Right lobe of liver (tissue), 6 donors: ENCODE data around the gene GMPPB. TPM values are rescaled to one million over a fixed set of nuclear protein-coding genes. Genes with fewer than 3 reads are reported as not detected.

Experiments used
- ATAC-seq, 4 donors: fragments of 200-7000 bp; cut with Tn5 transposase; one replicate each; pipeline ENCODE4 v1.9.1; 2020; ENCODE audit warnings: mild to moderate bottlenecking in 4 of 4, moderate library complexity in 4 of 4
- DNase-seq, 3 donors: peaks; one replicate each; pipeline ENCODE4 v3.0.0-alpha.2; 2020
- H3K27ac ChIP-seq, 3 donors: fragments of 200-600 bp; one replicate each; pipeline ENCODE4 v1.8.0; 2022
- H3K27me3 ChIP-seq, 2 donors: fragments of 200-600 bp; one replicate each; pipeline ENCODE4 v1.8.0; 2022
- H3K36me3 ChIP-seq, 4 donors: fragments of 200-600 bp; sonication (generic) in 1 of 4; one replicate each; pipeline versions ENCODE4 v1.5.1 to v1.8.0; 2017 to 2022; ENCODE audit warnings: control low read depth in 1 of 4
- H3K4me1 ChIP-seq, 4 donors: fragments of 200-600 bp; sonication (generic) in 1 of 4; one replicate each; pipeline versions ENCODE4 v1.5.1 to v1.8.0; 2017 to 2022; ENCODE audit warnings: control low read depth in 1 of 4
- H3K4me3 ChIP-seq, 3 donors: fragments of 200-600 bp; one replicate each; pipeline ENCODE4 v1.8.0; 2022
- H3K9me3 ChIP-seq, 4 donors: fragments of 200-600 bp; sonication (generic) in 1 of 4; one replicate each; pipeline versions ENCODE4 v1.5.1 to v1.8.0; 2017 to 2022; ENCODE audit warnings: control low read depth in 1 of 4
- CTCF ChIP-seq, 4 donors: fragments of 200-600 bp in 3 of 4; fragments of 450-650 bp in 1 of 4; IDR thresholded peaks; one replicate each; pipeline versions ENCODE4 v1.5.1 to v1.8.0; 2016 to 2022; ENCODE audit warnings: antibody characterized with exemption in 4 of 4, mild to moderate bottlenecking in 2 of 4
- POLR2A ChIP-seq: fragments of 450-650 bp; IDR thresholded peaks from one replicate; pipeline ENCODE4 v1.6.1; 2017; ENCODE audit warnings: antibody characterized with exemption, mild to moderate bottlenecking
- WGBS: methylation state at CpG from one replicate; pipeline ENCODE4 v1.1.6; 2018; ENCODE audit warnings: low coverage, low lambda C conversion rate; ENCODE audit not compliant: insufficient coverage; ENCODE audit errors: missing lambda C conversion rate; 5-methylcytosine and 5-hydroxymethylcytosine counted together
- intact Hi-C, 2 donors: fragments of 100-400 bp; cut with DNase I; formaldehyde crosslinking; loops; one replicate each; pipeline versions ENCODE4 v1.11.2 to v1.14.1; 2022
- total RNA-seq, 6 experiments: library from RNA; depleted of rRNA in 2 of 6; stranded (reverse); fragments of >200 nt in 2 of 6; fragmentation: NEBNext Ultra II Directional in 3 of 6; extraction: Animal tissue kit (Norgen Biotek cat#: 25700) in 3 of 6; gene quantifications; one replicate each; pipeline versions ENCODE4 v1.1.0 to v1.2.4, GENCODE V29; 2016 to 2023
- donor health status: DM: no; HTN: yes; CAD: no.
- donor health status: DM: no; HTN: no; CAD: no.
- donor health status: DM: no; HTN: no; CAD: no.
- donor health status: DM: no; HTN: yes; CAD: no.
- donor health status: DM: no; HTN: yes; CAD: no.

The GMPPB gene
- total RNA-seq, 6 experiments from 2014 or later = 12.2 to 34.2 (median 25.6) TPM

GRCh38 chr3:49734752-49735151 is 11.0 kb upstream of the GMPPB start:
- no peaks in the 10 kb centered on the region for H3K27me3 ChIP-seq
- peaks cover 0 to 33% (median 9%) of the 10 kb centered on the region in 4 donors for H3K36me3 ChIP-seq
- ATAC-seq (no peak), DNase-seq (no peak)
- no peak overlapping the region for H3K4me3 ChIP-seq
- TF ChIP-seq CTCF (IDR thresholded peaks at IDR 0.05) = no peak
- no peak for TF ChIP-seq POLR2A
- no peak overlapping the region for H3K27ac ChIP-seq
- no peaks in the 10 kb centered on the region for H3K9me3 ChIP-seq
- peaks cover 0 to 8% (median 0%) of the 10 kb centered on the region in 4 donors for H3K4me1 ChIP-seq
- intact Hi-C loops = no loop called here
- WGBS = 93% methylated on average over 6 of the region's 6 CpGs

- DNase-seq (no peak), ATAC-seq (no peak)
- Histone ChIP-seq H3K27ac (no peak overlapping the region), H3K4me1 (peaks cover 0 to 5% (median 0%) of the 10 kb centered on the region in 4 donors), H3K27me3 (no peaks in the 10 kb centered on the region), H3K36me3 (peaks cover 0 to 33% (median 9%) of the 10 kb centered on the region in 4 donors), H3K4me3 (no peak overlapping the region), H3K9me3 (no peaks in the 10 kb centered on the region)
- TF ChIP-seq CTCF (IDR thresholded peaks at IDR 0.05) = no peak
- TF ChIP-seq POLR2A = no peak
- intact Hi-C loops = no loop called here
- 91% methylated on average over 1 of the region's 1 CpG for WGBS
Measured at GRCh38 chr3:49733551-49733950, 9.8 kb upstream of the GMPPB start.

- TF ChIP-seq POLR2A = no peak
- WGBS = 90% methylated on average over 4 of the region's 11 CpGs
- intact Hi-C loops = no loop called here
- no peak for ATAC-seq
- Histone ChIP-seq H3K36me3 (peaks cover 0 to 33% (median 9%) of the 10 kb centered on the region in 4 donors), H3K4me3 (no peak overlapping the region), H3K27me3 (no peaks in the 10 kb centered on the region), H3K9me3 (no peaks in the 10 kb centered on the region), H3K27ac (no peak overlapping the region), H3K4me1 (peaks cover 0 to 7% (median 0%) of the 10 kb centered on the region in 4 donors)
- DNase-seq = peak in 1 of 3 donors; percentile 25
Measured at GRCh38 chr3:49732597-49732996, 8.8 kb upstream of the GMPPB start.

GRCh38 chr3:49729966-49730609 is 6.3 kb upstream of the GMPPB start:
- H3K27me3 ChIP-seq = no peaks in the 10 kb centered on the region
- intact Hi-C loops = no loop called here
- peaks cover 0 to 35% (median 9%) of the 10 kb centered on the region in 4 donors for H3K36me3 ChIP-seq
- ATAC-seq (no peak), DNase-seq (peak in 1 of 3 donors; percentile 16)
- no peaks in the 10 kb centered on the region for H3K9me3 ChIP-seq
- peaks cover 0 to 14% (median under 1%) of the 10 kb centered on the region in 4 donors for H3K4me1 ChIP-seq
- H3K27ac ChIP-seq = no peak overlapping the region
- 96% methylated on average over 3 of the region's 4 CpGs for WGBS
- TF ChIP-seq POLR2A (no peak), CTCF (IDR thresholded peaks at IDR 0.05) (no peak)
- H3K4me3 ChIP-seq = no peak overlapping the region

- H3K27ac ChIP-seq = peak overlapping the region in 1 of 3 donors; percentile 29
- H3K4me1 ChIP-seq = peaks cover 0 to 24% (median 5%) of the 10 kb centered on the region in 4 donors
- TF ChIP-seq POLR2A = no peak
- no peak for TF ChIP-seq CTCF (IDR thresholded peaks at IDR 0.05)
- no peaks in the 10 kb centered on the region for H3K9me3 ChIP-seq
- peak in 1 of 3 donors; percentile 43 for DNase-seq
- H3K4me3 ChIP-seq = no peak overlapping the region
- intact Hi-C loops = no loop called here
- 94% methylated on average over 3 of the region's 15 CpGs for WGBS
- H3K36me3 ChIP-seq = peaks cover 0 to 35% (median 9%) of the 10 kb centered on the region in 4 donors
- ATAC-seq = no peak
- H3K27me3 ChIP-seq = no peaks in the 10 kb centered on the region
Measured at GRCh38 chr3:49727924-49728361, 4.2 kb upstream of the GMPPB start.
